KBM-7 (cell line): ENCODE data around the gene INPP5F.

Experiments
- DNase-seq: peaks from one replicate; pipeline ENCODE4 v3.0.0-alpha.2; 2015
- in situ Hi-C: fragments of 300-500 bp; cut with MboI; formaldehyde crosslinking; loops from 2 replicates; pipeline ENCODE4 v1.14.3; 2020; ENCODE audit warnings: low sequenced_read_pairs, low pct_unique_long_range_greater_than_20kb, mixed read lengths

INPP5F gene, protein sequence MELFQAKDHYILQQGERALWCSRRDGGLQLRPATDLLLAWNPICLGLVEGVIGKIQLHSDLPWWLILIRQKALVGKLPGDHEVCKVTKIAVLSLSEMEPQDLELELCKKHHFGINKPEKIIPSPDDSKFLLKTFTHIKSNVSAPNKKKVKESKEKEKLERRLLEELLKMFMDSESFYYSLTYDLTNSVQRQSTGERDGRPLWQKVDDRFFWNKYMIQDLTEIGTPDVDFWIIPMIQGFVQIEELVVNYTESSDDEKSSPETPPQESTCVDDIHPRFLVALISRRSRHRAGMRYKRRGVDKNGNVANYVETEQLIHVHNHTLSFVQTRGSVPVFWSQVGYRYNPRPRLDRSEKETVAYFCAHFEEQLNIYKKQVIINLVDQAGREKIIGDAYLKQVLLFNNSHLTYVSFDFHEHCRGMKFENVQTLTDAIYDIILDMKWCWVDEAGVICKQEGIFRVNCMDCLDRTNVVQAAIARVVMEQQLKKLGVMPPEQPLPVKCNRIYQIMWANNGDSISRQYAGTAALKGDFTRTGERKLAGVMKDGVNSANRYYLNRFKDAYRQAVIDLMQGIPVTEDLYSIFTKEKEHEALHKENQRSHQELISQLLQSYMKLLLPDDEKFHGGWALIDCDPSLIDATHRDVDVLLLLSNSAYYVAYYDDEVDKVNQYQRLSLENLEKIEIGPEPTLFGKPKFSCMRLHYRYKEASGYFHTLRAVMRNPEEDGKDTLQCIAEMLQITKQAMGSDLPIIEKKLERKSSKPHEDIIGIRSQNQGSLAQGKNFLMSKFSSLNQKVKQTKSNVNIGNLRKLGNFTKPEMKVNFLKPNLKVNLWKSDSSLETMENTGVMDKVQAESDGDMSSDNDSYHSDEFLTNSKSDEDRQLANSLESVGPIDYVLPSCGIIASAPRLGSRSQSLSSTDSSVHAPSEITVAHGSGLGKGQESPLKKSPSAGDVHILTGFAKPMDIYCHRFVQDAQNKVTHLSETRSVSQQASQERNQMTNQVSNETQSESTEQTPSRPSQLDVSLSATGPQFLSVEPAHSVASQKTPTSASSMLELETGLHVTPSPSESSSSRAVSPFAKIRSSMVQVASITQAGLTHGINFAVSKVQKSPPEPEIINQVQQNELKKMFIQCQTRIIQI

DNA sequence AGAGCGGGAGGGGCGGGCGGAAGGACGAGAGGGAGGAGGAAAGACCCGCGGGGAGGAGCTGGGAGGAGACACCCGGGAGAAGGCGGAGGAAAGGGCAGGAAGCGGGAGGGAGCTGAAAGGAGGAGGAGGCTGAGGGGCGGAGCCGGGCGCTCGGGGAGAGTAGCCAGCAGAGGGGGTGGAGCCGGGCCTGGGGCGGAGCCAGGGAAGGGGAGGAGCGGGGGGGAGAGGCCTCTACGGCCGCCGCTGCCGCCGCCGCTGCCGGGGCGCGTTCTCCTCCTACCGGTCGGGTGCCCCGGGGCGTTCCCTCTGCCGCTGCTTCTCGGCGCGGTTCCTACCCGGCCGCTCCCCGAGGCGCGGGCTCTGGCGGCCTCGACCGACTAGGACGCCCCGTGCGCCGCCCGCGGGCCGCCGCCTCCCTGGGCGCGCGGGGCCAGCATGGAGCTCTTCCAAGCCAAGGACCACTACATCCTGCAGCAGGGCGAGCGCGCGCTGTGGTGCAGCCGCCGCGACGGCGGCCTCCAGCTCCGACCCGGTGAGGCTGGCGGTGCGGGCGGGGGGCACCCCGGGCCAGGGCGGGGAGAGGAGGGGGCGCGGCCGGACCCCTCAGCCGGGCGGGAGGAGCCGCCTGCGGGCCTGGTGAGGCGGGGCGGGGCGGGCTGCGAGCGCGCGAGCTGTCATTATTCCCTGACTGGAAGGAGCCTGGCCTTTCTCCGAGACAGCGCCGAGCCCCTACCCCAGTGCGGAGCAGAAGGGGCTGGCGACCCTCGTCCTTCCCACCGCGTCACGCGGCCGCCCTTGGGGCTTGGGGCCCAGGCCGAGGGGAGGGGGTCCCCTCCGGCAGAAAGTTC, at the start of gene INPP5F:
INPP5F (plus strand) TSS at position 223 of the 848 bp plus-strand sequence; CDS start at position 436, 213 bp downstream.
- peak; percentile 96 for DNase-seq
- in situ Hi-C loops, result no loop called here

DNA sequence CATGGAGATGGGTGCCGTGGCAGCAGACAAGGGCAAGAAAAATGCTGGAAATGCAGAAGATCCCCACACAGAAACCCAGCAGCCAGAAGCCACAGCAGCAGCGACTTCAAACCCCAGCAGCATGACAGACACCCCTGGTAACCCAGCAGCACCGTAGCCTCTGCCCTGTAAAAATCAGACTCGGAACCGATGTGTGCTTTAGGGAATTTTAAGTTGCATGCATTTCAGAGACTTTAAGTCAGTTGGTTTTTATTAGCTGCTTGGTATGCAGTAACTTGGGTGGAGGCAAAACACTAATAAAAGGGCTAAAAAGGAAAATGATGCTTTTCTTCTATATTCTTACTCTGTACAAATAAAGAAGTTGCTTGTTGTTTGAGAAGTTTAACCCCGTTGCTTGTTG, 48.7 kb upstream of the INPP5F start:
- in situ Hi-C loops, result no loop called here
- no peak for DNase-seq

DNA sequence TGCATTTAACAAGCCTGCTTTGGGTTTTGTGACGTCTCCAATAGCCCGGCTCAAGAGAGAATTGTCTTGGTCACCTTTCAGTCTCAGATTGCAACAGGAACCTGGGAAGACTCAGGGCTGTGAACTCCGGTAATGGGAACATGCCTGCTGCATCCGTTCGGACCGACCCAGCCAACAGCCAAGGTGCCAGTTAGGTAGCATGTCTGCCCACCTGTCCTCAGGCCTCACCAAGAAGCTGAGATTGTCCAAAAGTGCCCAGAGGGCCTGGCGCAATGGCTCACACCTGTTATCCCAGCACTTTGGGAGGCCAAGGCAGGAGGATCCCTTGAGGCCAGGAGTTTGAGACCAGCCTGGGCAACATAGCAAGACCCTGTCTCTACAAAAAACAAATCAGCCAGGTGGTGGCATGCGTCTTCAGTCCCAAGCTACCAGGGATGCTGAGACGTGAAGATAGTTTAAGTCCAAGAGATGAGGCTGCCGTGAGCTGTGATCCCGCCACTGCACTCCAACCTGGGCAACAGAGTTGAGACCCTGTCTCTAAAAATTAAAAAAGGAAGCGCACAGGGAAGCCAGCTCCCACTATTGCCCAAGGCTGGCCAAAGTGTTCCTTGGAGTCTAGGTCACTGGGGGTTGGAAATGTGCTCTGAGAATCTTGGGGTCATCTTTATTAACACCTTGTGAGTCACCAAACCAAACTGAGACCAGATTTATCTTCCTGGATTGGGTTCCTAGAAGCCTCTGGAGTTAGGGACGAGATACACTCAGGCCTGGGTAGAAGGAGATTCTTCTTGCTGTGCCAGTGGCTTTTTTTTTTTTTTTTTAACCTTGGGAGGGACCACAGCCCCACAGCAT, 47.7 kb upstream of the INPP5F start:
- in situ Hi-C loops, result no loop called here
- no peak for DNase-seq

DNA sequence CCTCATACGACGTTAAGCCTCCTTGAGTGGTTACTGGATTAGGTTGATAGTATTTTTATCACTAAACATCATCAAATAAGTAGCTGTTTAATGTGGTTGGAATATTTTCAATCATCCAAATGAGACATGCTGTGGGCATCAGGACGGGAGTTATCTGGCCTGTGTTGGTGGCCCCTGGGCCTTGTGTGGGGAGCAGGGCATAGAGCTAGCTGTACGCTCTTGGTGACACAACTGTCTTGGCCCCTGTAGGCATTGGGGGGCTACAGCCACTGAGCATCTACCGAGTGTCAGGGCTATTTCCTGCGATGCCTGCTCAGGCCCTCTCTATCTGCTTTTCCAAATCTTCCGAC, 46.4 kb upstream of the INPP5F start:
- in situ Hi-C loops, result no loop called here
- no peak for DNase-seq

DNA sequence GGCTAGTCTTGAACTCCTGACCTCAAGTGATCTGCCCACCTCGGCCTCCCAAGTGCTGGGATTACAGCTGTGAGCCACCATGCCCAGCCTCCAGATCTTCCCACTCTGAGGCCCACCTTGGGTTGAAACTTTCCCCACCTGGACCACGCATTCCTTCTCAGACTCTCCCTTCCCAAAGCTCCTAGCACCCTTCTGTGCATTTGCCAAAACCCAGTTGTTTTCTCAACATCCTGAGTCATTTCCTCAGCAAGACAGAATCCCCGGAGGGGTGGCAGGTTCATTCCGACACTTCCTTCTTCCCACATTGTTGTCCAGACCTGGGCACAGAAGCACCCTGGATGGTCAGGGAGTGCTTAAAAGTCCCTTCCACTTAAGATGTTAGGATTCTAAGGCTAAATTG, 45.8 kb upstream of the INPP5F start:
- DNase-seq, result peak; percentile 14
- in situ Hi-C loops, result no loop called here

DNA sequence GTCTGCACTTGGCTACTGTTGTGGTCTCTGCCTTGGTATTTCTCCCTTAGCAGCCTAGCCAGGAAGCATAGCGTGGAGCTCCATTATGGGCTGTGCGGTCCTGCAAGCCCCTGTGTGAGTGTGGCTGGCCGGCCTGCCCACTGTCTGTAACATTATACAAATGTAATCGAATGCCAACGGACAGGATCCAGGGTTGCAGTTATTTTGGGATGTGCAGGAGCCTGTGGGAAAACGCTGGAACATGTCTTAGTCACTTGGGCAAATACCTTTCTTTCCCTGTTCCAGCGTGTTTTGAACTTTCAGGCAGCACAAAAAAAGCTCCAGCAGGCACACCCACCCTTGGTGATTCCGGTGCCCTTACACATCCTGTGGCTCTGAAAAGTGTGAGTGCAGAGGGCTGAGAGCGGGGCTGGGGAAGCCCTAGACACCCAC, 45.2 kb upstream of the INPP5F start:
- in situ Hi-C loops, result no loop called here
- no peak for DNase-seq

DNA sequence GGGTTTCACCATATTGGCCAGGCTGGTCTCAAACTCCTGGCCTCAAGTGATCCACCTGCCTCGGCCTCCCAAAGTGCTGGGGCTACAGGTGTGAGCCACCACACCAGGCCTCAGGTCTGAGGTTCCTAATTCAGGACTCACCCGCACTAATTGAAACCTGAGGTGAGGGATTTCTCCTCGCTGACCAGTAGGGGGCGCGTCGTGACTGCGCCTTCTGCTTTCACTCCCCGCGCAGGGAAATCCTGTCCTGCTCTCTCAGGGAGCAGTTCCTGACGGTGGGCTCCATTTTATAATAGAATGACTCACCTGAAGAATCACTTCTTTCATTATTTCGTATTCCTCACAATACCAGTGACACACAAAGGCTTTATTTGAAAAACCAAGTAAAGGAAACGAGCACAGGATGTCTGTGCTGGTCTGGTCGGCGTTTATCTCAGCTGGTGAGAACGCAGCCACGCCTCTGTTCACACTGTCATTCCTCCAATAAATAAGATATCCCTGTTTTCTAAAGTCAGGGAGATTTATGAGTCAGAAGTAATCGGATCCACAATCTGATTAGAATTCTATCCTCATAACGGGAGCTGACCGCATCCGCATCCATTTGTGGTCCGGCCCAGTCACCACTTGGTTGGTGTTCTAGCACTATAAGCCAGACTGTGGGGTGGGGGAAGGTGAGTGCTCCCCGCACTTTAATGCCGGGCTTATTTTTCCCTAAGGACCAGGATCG, 39.2 kb upstream of the INPP5F start:
- in situ Hi-C loops, result no loop called here

DNA sequence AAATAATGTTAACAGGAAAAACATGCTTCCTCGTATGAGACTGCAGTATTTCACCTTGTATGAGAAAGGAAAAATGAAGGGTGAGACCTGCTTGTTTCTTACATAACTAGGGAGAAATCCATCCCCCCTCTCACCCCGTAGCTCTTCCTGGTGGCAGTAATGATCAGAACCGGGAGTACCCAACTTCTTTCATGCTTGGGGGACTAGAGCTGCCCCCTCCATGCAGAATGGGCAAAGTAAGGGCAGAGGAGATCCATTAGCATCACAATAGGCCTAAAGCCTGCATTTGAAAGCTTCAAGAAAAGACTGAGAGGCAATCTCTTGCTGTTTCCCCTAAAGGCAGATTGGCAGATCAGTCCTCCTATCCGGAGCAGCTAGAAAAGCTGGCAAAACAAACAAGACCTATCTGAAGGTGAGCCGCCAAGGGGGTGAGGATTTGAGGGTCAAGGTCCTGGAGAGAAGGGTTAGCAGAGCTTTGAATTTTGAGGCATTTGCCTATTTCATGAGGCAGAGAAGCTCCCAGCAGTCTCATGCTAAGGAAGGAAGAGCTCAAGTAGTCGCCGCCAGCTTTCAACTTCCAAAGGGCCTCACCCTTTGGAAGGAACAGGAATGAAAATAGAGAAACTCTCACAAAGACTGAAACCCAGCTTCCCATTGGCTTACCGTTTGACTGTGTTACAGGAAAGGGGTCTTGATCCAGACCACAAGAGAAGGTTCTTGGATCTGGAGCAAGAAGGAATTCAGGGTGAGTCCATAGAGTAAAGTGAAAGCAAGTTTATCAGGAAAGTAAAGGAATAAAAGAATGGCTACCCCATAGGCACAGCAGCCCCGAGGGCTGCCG, 38.4 kb upstream of the INPP5F start:
- in situ Hi-C loops, result no loop called here
- DNase-seq, result no peak

More for the DNA sequence above, 39.2 kb upstream of the INPP5F start:
- peak; percentile 67 for DNase-seq

DNA sequence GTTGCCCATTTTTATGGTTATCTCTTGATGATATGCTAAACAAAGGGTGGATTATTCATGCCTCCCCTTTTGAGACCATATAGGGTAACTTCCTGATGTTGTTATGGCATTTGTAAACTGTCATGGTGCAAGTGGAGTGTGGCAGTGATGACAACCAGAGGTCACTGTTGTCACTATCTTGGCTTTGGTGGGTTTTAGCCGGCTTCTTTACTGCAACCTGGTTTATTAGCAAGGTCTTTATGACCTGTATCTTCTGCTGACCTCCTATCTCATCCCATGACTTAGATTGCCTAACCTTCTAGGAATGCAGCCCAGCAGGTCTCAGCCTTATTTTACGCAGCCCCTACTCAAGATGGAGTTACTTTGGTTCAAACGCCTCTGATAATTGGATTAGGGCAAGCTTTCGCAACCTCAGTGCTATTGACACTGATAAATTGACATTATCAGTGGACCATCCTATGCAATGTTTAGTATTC, 37.8 kb upstream of the INPP5F start:
- peak; percentile 60 for DNase-seq
- in situ Hi-C loops, result no loop called here

DNA sequence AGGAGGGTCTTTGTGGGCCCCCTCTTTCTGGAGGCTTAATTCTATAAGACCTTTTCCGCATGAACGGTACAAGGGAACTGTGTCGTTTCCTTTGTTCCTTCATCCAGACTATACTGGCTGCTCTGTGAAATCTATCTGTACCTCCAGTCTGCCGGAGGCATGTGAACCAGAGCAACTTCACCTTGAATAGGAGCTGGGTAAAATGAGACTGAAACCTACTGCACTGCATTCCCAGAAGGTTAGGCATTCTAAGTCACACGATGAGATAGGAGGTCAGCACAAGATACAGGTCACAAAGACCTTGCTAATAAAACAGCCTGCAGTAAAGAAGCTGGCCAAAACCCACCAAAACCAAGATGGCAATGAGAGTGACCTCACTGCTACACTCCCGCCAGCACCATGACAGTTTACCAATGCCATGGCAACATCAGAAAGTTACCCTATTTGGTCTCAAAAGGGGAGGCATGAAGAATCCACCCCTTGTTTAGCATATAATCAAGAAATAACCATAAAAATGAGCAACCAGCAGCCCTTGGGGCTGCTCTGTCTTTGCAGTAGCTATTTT, 36.8 kb upstream of the INPP5F start:
- in situ Hi-C loops, result no loop called here

DNA sequence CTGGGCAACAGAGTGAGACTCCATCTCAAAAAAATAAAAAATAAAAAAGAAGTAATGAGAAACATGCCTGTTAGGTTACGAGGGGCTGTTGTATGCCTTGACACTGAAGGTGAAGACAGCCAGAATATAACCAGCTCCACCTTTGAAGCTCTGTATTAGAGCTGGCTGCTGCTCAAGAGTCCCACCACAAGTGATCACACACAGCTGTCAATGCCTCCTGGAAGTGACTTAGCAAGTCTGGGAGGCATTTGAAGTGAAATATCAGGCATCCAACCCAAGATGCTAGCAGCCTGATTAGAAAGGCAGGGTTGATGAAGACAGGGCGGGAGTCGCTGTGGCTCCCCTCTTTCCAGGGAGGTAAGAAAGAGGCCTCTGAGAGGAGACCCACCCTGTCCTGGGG, 34.1 kb upstream of the INPP5F start:
- in situ Hi-C loops, result no loop called here
- DNase-seq, result no peak

More for the DNA sequence above, 36.8 kb upstream of the INPP5F start:
- no peak for DNase-seq

DNA sequence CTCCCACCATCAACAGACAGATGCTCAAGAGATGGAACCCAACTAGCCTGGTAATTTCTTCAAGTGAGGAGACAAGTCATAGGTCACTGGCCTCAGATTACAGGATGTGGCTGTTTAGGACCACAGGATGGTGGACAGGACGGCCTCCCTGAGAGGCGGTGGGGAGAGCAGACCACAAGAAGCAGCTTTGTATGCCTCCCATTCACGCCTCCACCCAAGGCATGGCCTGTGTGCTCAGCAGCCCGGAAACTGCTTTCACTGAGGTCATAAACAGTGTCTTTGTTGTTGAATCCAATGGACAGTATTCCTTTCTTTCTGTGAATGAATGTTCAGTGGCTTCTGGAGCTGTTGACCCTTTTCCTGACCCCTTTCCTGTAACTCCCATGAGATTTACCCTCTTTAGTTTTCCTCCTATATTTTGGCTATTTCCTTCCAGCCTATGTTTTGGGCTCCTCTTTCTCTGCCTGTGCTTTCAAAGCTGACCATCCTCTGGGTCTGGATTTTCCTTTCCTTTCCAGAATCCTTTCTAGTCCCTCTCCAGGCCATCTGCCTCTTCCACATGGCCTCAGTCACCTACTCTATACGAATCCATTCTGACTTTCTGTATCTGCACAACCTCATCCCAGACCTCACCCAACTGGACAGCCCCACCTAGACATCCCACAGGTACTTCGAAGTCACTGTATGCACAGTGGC, 32.4 kb upstream of the INPP5F start:
- in situ Hi-C loops, result no loop called here
- DNase-seq, result peak; percentile 12

DNA sequence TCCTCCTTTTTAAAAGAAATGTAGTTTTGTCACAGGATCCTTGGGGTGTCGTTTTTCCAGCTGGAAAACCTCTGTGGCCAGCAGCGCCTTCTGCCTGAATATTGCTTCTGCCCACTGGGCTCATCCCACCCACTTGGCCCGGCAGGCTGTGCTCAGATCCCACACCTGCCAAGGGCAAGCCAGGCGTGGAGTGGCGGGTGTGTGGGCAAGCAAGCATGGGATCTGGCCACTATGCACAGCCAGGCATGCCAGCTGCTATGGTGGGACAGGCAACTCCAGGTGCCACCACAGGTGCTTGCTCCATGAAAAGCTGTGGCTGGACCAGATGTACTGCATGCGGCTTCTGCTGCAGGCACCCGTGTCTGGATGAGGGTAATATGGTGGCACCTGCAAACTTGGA, 31.2 kb upstream of the INPP5F start:
- in situ Hi-C loops, result no loop called here
- no peak for DNase-seq

DNA sequence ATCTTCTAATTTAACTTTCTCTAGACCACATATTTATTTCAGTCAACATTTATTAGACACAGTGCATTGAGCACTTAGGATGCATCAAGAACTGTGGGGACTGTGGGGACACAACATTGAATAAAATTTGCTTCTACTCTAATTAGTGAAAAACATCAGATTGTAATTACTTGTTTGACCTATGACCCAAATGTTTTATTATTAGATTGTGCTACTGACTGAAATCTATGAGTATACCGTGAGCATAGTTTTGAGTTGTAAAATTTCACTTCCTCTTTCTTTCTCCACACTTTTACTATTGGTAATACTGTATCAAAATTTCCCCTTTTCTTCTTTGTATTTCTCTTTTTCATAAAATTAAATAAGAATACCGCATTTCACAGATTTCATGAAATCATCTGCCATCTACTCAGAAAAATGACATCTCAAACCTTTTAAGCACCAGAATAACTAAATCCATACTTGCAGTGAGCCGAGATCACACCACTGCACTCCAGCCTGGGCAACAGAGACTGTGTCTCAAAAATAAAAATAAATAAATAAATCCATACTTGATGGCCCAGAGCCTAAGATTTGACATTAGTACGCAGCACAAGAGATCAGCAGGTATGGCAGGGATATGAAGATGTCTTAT, 25.4 kb upstream of the INPP5F start:
- in situ Hi-C loops, result no loop called here
- DNase-seq, result peak; percentile 59

DNA sequence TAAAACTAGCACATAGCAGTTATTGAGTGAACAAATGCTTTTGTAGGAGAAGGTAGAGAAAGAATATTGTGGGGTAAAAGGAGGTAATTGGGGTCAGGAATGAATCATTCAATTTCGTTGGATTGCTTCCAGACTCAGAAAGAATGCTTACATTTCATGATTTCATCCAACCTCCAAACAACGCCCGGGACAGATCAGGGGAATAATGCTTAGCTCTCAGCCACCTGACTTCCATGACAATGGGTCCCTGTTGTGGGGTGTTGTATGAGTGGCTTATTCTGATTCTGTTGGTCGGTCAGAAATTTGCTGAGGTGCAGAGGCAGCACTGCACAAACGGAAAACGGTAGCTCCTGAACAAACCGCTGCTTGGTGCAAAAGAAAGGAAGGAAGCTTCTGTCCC, 24.0 kb upstream of the INPP5F start:
- no peak for DNase-seq
- in situ Hi-C loops, result no loop called here
